ENCODE data around the gene SNRNP40. TPM values are rescaled to one million over a fixed set of nuclear protein-coding genes. Genes with fewer than 3 reads are reported as not detected.

Gene SNRNP40
- total RNA-seq, 1 experiment from 2014 or later = 163 TPM

GRCh38 chr1:31232689-31233088, 63.9 kb downstream of the SNRNP40 start:
- no peak for DNase-seq (ENCODE audit: low read depth)

DNA sequence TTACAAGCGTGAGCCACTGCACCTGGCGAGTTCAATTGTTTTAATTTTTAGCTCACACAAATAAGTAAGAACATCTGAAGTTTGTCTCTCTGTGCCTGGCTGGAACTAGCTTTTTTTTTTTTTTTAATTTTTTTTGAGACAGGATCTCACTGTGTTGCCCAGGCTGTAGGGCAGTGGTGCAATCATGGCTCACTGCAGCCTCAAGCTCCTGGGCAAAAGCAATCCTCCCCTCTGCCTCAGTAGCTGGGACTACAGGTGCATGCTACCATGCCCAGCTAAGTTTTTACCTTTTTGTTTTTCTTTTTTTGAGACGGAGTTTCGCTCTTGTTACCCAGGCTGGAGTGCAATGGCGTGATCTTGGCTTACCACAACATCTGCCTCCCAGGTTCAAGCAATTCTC, 64.8 kb downstream of the SNRNP40 start:
- DNase-seq (ENCODE audit: low read depth) = no peak

DNA sequence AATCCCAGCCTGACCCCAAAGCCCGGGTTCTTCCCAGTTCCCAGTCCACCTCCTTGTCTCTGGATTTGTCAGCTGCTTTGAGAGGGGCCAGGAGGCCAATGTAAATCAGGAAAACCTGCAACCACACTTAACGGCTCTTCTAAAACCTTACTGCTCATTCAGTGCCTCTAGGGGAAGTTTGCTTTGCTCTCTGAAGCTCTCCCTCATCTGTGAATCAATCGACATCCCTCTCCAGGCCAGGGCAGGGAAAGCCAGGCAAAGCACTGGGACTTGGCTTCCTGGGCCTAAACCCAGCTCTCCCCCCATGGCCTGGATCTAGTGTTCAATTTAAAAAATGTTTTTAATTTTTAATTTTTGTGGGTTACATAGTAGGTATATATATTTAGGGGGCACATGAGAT, 66.2 kb downstream of the SNRNP40 start:
- DNase-seq (ENCODE audit: low read depth) = no peak

- no peak for DNase-seq (ENCODE audit: low read depth)
Measured at GRCh38 chr1:31228986-31229385, 67.6 kb downstream of the SNRNP40 start.

DNA sequence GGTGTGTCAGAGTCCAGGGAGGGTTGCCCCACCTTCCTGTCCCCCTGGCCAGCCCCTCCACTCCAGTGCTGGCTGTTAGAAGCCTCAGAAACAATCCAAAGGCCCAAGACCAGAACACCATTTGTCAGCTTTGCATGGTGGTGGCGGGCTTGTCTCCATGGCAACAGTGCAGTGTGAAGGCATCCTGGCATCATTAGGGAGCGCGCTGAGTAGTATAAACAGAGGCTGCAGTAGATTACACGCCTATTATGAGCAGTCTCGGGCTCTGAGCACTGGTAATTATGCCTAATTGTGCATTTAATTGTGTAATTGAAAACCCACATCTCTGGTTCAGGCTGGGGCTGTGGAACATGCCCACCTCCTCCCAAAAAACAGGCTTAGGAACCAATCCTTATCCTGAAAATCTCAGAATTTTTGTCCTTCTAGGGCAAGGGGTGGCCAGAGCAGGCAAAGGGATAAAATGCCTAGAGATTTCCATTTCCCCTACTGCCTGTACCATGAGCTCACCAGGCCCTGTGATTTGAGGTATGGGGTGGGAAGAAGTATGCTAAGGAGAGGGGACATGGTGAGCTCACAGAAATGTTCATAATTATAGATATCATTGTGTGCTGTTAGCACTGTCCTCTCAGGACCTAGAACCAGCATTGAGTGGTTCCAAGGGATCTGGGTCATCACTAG, 68.6 kb downstream of the SNRNP40 start:
- peak; percentile 55 for DNase-seq (ENCODE audit: low read depth)

DNA sequence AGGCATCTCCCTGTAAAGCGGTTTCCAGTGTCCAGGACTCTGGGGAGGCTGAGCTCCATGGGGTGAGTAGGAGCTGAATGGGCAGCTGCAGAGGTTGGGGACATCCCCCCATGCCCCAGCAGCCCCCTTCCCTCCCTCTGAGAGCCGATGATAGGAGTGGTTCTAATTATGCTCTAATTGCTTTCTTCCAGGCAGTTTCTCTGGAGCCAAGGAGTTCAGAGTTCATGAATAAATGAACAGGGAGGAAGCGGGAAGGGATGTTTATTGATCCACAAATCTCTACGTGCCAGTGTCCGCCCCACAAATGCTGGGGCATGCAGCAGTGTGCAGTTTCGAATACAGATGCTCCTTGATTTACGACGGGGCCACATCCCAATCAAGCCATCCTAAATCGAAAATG, 72.5 kb downstream of the SNRNP40 start:
- no peak for DNase-seq (ENCODE audit: low read depth)

- DNase-seq (ENCODE audit: low read depth) = no peak
Measured at GRCh38 chr1:31222176-31222575, 74.4 kb downstream of the SNRNP40 start.

DNA sequence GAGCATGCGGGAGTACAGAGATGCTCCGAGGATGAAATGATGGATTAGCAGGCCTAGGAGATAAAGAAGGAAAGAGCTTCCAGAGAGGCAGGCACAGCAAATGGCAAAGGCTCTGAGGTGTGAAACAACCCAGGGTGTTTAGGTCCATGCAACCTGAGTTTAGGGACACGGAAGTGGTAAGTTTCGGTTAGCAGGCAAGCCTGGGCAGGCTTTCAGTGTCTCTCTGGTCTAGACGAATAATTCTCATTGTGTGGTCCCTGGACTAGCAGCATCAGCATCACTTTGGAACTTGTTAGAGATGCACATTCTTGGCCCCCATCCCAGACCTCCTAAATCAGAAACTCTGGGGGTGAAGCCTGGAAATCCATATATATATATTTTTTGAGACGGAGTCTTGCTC, 75.5 kb downstream of the SNRNP40 start:
- no peak for DNase-seq (ENCODE audit: low read depth)

- DNase-seq (ENCODE audit: low read depth) = no peak
Measured at GRCh38 chr1:31219489-31219888, 77.1 kb downstream of the SNRNP40 start.

GRCh38 chr1:31218705-31219104, 77.9 kb downstream of the SNRNP40 start:
- DNase-seq (ENCODE audit: low read depth) = no peak

DNA sequence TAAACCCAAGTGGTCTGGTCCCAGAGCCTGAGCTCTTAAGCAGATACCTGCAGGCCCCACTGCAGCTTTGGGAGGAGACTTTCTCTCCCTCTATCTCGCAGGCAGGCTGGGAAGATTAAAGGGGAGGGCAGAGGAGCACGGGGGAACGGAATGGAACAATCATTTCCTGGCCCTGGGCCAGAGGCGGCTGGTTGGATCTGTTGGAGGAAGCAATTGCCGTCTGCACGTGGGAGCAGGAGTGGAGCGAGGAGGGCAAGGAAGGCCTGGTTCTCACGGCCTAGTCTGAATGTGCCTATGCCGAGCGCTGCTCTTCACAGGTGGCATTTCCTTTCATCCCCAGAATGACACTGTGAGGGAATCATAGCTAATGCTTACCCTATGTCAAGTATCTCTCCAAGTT, 80.6 kb downstream of the SNRNP40 start:
- DNase-seq (ENCODE audit: low read depth) = peak; percentile 41

DNA sequence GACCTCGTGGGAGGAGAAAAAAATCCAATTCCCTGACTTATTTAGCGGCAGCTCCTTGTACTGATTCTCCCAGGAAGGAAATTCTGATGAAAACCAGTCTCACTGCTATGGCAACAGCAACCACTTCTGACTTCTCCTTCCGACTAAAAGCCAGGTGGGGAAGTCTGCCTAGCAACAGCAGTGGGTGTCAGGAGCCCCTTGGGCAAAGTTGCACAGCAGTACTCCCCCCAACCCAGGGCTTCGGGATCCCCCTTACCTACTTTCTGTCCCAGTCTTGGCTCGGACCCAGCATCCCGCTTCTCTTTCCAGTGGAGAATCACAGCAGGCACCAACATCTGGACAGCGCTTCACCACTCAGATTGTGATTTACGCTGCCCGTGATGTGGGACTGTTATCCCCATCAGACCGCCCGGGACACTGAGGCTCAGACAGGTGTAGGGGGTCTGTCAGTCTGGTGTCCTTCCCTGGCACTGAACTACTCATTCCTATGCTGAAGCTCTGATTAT, 81.5 kb downstream of the SNRNP40 start:
- peak; percentile 18 for DNase-seq (ENCODE audit: low read depth)

- no peak for DNase-seq (ENCODE audit: low read depth)
Measured at GRCh38 chr1:31214316-31215064, 82.1 kb downstream of the SNRNP40 start.

Other genes starting within 250 kb of the SNRNP40 start
- gene PUM1, start 231.1 kb downstream of the SNRNP40 start, total RNA-seq (2014; rRNA removed; shearing (Covaris generic)) = 37.9 and 47.8 TPM in 2 replicates
- 0.20 and 2.2 TPM in 2 replicates for gene NKAIN1, start 56.9 kb downstream of the SNRNP40 start, total RNA-seq (2014; rRNA removed; shearing (Covaris generic))
- gene ZCCHC17, start 244 bp upstream of the SNRNP40 start, total RNA-seq (2014; rRNA removed; shearing (Covaris generic)) = 57.1 and 63.4 TPM in 2 replicates
- gene FABP3, start 76.3 kb upstream of the SNRNP40 start, total RNA-seq (2014; rRNA removed; shearing (Covaris generic)) = 6.6 and 11.8 TPM in 2 replicates
- gene SERINC2, start 116.4 kb upstream of the SNRNP40 start, total RNA-seq (2014; rRNA removed; shearing (Covaris generic)) = 194 and 269 TPM in 2 replicates

All from RPMI7951 (cell line).